HCT116 (cell line): ENCODE results near the gene ABR. TPM values are rescaled to one million over a fixed set of nuclear protein-coding genes. Genes with fewer than 3 reads are reported as not detected.

Source experiments
- ATAC-seq: fragments of 200-7000 bp; cut with Tn5 transposase; 2 replicates; pipeline ENCODE4 v1.9.1; 2020; ENCODE audit warnings: mild to moderate bottlenecking, moderate library complexity
- BruUV-seq: library from RNA; stranded (reverse); fragments of 400-500 nt; replicated peaks from 2 replicates; lab custom pipeline; 2021; lab: Mats Ljungman, UMichigan
- CTCF ChIA-PET: fragments of 300-600 bp; sonication (Branson Sonifier 250); formaldehyde crosslinking; loops from one replicate; lab custom pipeline; 2021; ENCODE audit warnings: antibody characterized with exemption; lab: Charles Lee
- POLR2A ChIA-PET: fragments of 300-600, 350-600 bp; sonication (Branson Sonifier 250); formaldehyde crosslinking; loops from one replicate; lab custom pipeline; 2021; ENCODE audit warnings: antibody characterized with exemption; lab: Charles Lee
- RAD21 ChIA-PET, 2 experiments: fragments of 300-600 bp; sonication (Branson Sonifier 250); formaldehyde crosslinking; loops; one replicate each; lab custom pipeline; 2023; ENCODE audit warnings: low total read pairs in 2 of 2; ENCODE audit not compliant: uncharacterized antibody in 2 of 2, unreplicated experiment in 2 of 2, low non-redundant PET in 1 of 2; lab: Charles Lee
- DNase-seq: peaks from one replicate; pipeline ENCODE4 v3.0.0-alpha.2; 2010; ENCODE audit warnings: low read depth, low spot score
- H2AFZ ChIP-seq: fragments of 200-600 bp; shearing (Covaris generic), sonication (generic); 2 replicates; pipeline ENCODE4 v1.6.1; 2017; ENCODE audit warnings: low read depth, mixed run types, mixed read lengths, antibody characterized with exemption, low read length; ENCODE audit not compliant: poor library complexity, severe bottlenecking
- H3K27ac ChIP-seq: 2 replicates; pipeline ENCODE4 v1.5.1; 2012; ENCODE audit warnings: low read depth, low read length
- H3K27me3 ChIP-seq: fragments of 200-600 bp; sonication (generic); 2 replicates; pipeline ENCODE4 v1.6.1; 2016; ENCODE audit warnings: mixed run types, low read length, mixed read lengths; ENCODE audit not compliant: insufficient read depth
- H3K36me3 ChIP-seq, 2 experiments: fragments of 200-500 bp in 1 of 2; fragments of 200-600 bp in 1 of 2; sonication (Bioruptor generic) in 1 of 2; sonication (generic) in 1 of 2; 2 replicates each; pipeline versions ENCODE4 v1.5.1 to v1.6.1; 2014 to 2016; ENCODE audit warnings: low read length in 2 of 2, inconsistent platforms in 1 of 2, mixed read lengths in 1 of 2, mixed run types in 1 of 2; ENCODE audit not compliant: insufficient read depth in 2 of 2, control insufficient read depth in 1 of 2
- H3K4me1 ChIP-seq, 2 experiments: fragments of 200-600 bp in 1 of 2; sonication (generic) in 1 of 2; 2 replicates each; pipeline versions ENCODE4 v1.5.1 to v1.6.1; 2012 to 2017; ENCODE audit warnings: low read length in 2 of 2, inconsistent platforms in 1 of 2, mild to moderate bottlenecking in 1 of 2, mixed read lengths in 1 of 2, mixed run types in 1 of 2, moderate library complexity in 1 of 2; ENCODE audit not compliant: insufficient read depth in 2 of 2, control insufficient read depth in 1 of 2
- H3K4me2 ChIP-seq: fragments of 200-600 bp; sonication (generic); 2 replicates; pipeline ENCODE4 v1.6.1; 2017; ENCODE audit warnings: mixed run types, low read length, mixed read lengths
- H3K4me3 ChIP-seq, 2 experiments: fragments of 200-600 bp in 1 of 2; sonication (generic) in 1 of 2; replicated peaks in 1 of 2; 2 replicates each; pipeline ENCODE4 v1.5.1; 2011 to 2016; ENCODE audit warnings: low read length in 2 of 2, control low read depth in 1 of 2, low read depth in 1 of 2, mild to moderate bottlenecking in 1 of 2, mixed read lengths in 1 of 2, mixed run types in 1 of 2
- H3K79me2 ChIP-seq: fragments of 200-600 bp; sonication (generic); 2 replicates; pipeline ENCODE4 v1.6.1; 2017; ENCODE audit warnings: mild to moderate bottlenecking, mixed run types, low read length, moderate library complexity, mixed read lengths; ENCODE audit not compliant: insufficient read depth
- H3K9ac ChIP-seq: fragments of 200-600 bp; sonication (generic); 2 replicates; pipeline ENCODE4 v1.6.1; 2016; ENCODE audit warnings: low read length, mixed read lengths
- H3K9me2 ChIP-seq: fragments of 200-600 bp; sonication (generic), shearing (Covaris generic); 2 replicates; pipeline ENCODE4 v1.6.1; 2017; ENCODE audit warnings: mixed run types, mild to moderate bottlenecking, moderate library complexity; ENCODE audit not compliant: insufficient read depth
- H3K9me3 ChIP-seq, 2 experiments: fragments of 200-500 bp in 1 of 2; fragments of 200-600 bp in 1 of 2; sonication (Bioruptor generic) in 1 of 2; sonication (generic) in 1 of 2; 2 replicates each; pipeline ENCODE4 v1.6.1; 2014 to 2017; ENCODE audit warnings: low read length in 2 of 2, mixed read lengths in 2 of 2, inconsistent platforms in 1 of 2, low read depth in 1 of 2, mild to moderate bottlenecking in 1 of 2, mixed run types in 1 of 2, moderate library complexity in 1 of 2; ENCODE audit not compliant: control insufficient read depth in 1 of 2, insufficient read depth in 1 of 2
- H4K20me1 ChIP-seq: fragments of 200-600 bp; sonication (generic), shearing (Covaris generic); 2 replicates; pipeline ENCODE4 v1.6.1; 2017; ENCODE audit warnings: mixed run types, mild to moderate bottlenecking, moderate library complexity; ENCODE audit not compliant: insufficient read depth
- CTCF ChIP-seq, 3 experiments: fragments of 200-600 bp in 1 of 3; sonication (generic) in 1 of 3; IDR thresholded peaks in 2 of 3; conservative IDR thresholded peaks in 1 of 3; 2 replicates each; pipeline ENCODE4 v1.5.1; 2012 to 2017; ENCODE audit warnings: low read depth in 2 of 3, low read length in 2 of 3, antibody characterized with exemption in 1 of 3, borderline replicate concordance in 1 of 3, control low read depth in 1 of 3, mild to moderate bottlenecking in 1 of 3, mixed read lengths in 1 of 3, mixed run types in 1 of 3, moderate library complexity in 1 of 3; ENCODE audit not compliant: insufficient read depth in 1 of 3
- EGR1 ChIP-seq: IDR thresholded peaks from 2 replicates; pipeline ENCODE4 v1.6.1; 2012; ENCODE audit warnings: low read depth
- MAX ChIP-seq: IDR thresholded peaks from 2 replicates; pipeline ENCODE4 v1.6.1; 2012
- SRF ChIP-seq: IDR thresholded peaks from 2 replicates; pipeline ENCODE4 v1.6.1; 2012; ENCODE audit warnings: low read depth
- intact Hi-C: fragments of 100-400 bp; cut with micrococcal nuclease; formaldehyde crosslinking; loops from 2 replicates; pipeline ENCODE4 v1.10.0; 2022
- total RNA-seq: library from RNA; stranded (reverse); gene quantifications from one replicate; pipeline ENCODE4 v1.2.1, GENCODE V29; 2021; ENCODE audit not compliant: unreplicated experiment

ABR gene
- total RNA-seq, 1 experiment from 2014 or later, result 58.5 TPM

- CTCF ChIA-PET, result interaction anchor here (1.3 to 5.2 kb wide), 6 partner anchors 8 to 91 kb away, joined by 6 to 114 read pairs (median 21); no protein-coding TSS in a partner anchor
- Histone ChIP-seq H3K4me2 (no peak overlapping the region), H2AFZ (no peak overlapping the region), H3K4me1 (peaks cover 5 to 15% of the 10 kb centered on the region in 2 experiments), H3K36me3 (no peaks in the 10 kb centered on the region), H3K9me3 (no peaks in the 10 kb centered on the region; a peak in 1 of 4 replicates), H3K27ac (no peak overlapping the region; the same call in 1 of the 2 replicates), H4K20me1 (no peaks in the 10 kb centered on the region), H3K79me2 (no peaks in the 10 kb centered on the region), H3K4me3 (no peak overlapping the region), H3K9me2 (no peaks in the 10 kb centered on the region), H3K9ac (no peak overlapping the region), H3K27me3 (no peaks in the 10 kb centered on the region)
- intact Hi-C loops, result loop anchor here (1.0 kb wide), 2 partner anchors 23 to 88 kb away; no protein-coding TSS in a partner anchor
- no peak for ATAC-seq
- BruUV-seq, result no TSS peak
- RAD21 ChIA-PET, result interaction anchor here (1.2 to 1.8 kb wide), 3 partner anchors 32 to 88 kb away, joined by 3 to 23 read pairs (median 20); no protein-coding TSS in a partner anchor
- TF ChIP-seq EGR1 (no peak), CTCF (IDR thresholded peaks at IDR 0.05 in 2 of 3, conservative IDR thresholded peaks at IDR 0.05 in 1 of 3; ENCODE audit: borderline replicate concordance in 1 of 3, insufficient read depth in 1 of 3, low read depth in 2 of 3, low read length in 2 of 3) (no peak), SRF (no peak), MAX (no peak)
- POLR2A ChIA-PET, result interaction anchor here (0.9 to 1.8 kb wide), 2 partner anchors 35 to 88 kb away, joined by 3 to 9 read pairs; no protein-coding TSS in a partner anchor
- no peak for DNase-seq
Observed at GRCh38 chr17:1146561-1147265, 33.1 kb downstream of the ABR start.
